ENCODE data around the gene ANK3.

GRCh38 chr10:60362461-60362860 is 27.2 kb downstream of the ANK3 start:
- TF ChIP-seq, protein P1, sequence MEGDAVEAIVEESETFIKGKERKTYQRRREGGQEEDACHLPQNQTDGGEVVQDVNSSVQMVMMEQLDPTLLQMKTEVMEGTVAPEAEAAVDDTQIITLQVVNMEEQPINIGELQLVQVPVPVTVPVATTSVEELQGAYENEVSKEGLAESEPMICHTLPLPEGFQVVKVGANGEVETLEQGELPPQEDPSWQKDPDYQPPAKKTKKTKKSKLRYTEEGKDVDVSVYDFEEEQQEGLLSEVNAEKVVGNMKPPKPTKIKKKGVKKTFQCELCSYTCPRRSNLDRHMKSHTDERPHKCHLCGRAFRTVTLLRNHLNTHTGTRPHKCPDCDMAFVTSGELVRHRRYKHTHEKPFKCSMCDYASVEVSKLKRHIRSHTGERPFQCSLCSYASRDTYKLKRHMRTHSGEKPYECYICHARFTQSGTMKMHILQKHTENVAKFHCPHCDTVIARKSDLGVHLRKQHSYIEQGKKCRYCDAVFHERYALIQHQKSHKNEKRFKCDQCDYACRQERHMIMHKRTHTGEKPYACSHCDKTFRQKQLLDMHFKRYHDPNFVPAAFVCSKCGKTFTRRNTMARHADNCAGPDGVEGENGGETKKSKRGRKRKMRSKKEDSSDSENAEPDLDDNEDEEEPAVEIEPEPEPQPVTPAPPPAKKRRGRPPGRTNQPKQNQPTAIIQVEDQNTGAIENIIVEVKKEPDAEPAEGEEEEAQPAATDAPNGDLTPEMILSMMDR (IDR thresholded peaks at IDR 0.05), result no peak
- TF ChIP-seq POLR2A (IDR thresholded peaks at IDR 0.05) (no peak), EP300 (IDR thresholded peaks at IDR 0.05) (no peak), POLR2AphosphoS5 (IDR thresholded peaks at IDR 0.05) (no peak)

Measured in sigmoid colon (tissue), 4 donors.